Stimulated activated CD4-positive, alpha-beta T cell treated with anti-CD3 and anti-CD28 coated beads, Interleukin-2, amount 100 ng/mL, for 24 hours (primary cell): ENCODE data around the gene TTC33.
A peak's percentile ranks its signal among the peaks of the same experiment; 100 is the strongest.
"Not testable (repeated sequence)": the region's sequence is repeated elsewhere in the genome, so short reads cannot be mapped to it uniquely, and the experiment has no call there.

Experiments
- DNase-seq, 2 donors: peaks; one replicate each; pipeline ENCODE4 v3.0.0-alpha.2; 2020

TTC33 gene

DNA sequence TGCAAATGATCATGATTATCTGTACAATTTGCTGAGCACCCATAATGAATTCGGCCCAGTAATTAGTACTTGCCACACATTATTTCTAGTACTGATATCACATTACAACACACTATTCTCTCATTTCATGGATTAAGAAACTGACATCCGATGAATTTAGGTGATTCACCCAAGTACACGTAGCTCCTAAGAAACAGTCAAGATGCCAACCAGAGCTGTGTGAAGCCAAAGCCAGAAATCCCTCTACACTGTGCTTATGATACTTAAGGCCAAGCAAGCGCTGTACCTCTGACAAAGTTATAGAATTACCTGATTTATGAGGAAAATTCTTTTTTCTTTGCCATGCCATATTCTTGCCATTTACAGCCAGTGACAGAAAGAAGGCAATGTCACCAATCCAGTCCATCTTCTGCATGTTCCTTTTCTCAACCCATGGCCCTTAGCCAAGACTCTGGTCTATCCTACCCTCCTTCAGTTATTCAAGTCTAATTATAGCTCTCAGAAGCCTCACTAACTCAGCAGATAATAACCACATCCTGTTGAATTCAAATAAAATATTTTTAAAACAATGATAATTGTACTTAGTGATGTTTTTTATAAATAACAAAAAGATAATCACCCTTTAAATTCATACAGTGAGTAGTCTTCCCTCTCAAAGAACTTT is 150.3 kb downstream of the TTC33 start:
- no peak for DNase-seq

DNA sequence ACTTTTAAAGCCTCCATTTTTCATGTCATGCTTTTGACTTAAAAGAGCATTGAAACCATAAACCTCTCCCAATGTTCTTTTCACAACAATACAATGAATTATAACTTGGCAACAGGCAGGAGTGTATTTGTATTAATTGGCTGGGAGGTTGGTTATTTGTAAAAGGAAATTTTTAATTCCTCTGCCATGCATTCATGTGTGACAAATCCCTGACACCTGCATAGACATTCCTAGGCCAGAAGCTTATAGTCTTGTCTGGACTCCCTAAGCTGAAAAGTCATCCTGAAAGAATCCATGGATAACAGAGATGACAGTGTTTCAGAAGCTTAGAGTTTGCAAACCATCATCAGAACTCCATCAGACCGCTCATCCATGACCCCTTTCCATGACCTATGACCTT is 152.4 kb downstream of the TTC33 start:
- DNase-seq, result no peak

DNA sequence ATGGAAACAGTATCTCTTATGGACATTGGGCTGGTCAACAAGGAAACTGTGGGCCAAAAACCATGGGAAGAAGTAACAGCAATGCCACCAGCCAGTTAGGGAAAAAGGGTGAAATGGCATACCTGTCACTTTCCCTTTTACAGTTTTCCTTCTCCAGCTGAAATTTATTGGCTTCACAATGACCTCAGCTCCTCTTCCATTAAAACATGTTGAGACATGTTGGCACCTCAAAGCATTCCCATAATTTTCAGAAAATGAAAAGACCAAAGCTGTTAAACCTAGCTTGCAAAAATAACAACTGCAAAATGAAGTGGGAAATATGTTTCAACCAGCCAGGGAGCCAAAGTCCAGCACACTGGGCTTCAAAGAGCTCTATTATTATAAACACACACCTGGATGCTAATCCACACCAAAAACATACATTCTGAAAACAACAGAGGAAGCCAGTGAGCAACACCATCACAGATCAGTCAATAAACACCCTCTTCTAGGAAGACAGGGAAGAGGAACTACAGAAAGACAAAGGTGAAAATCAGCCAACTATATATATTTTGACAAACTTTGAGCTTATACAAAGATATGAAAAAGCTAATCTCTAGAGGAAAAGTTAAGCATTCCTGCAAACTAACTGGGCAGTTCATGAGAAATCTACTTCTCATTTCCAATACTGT is 154.4 kb downstream of the TTC33 start:
- DNase-seq, result no peak

DNA sequence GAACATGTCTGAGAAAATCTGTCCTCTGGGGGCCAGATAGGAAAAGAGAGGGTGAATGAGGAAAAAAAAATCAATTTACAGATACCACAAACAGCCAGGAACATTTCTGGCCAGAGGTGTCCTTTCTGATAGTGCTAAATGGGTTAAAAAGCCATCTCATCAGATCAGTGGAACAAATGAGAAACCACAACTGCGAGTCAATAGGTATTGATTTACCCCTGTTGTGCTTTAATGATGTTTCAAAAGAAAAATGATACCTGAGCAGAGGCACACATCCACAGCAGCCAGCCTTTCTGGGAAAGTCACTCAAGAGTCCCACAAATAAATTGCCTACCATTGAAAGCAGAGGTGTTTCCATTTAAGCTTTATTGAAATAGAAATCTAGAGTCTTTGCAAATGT is 155.4 kb downstream of the TTC33 start:
- no peak for DNase-seq

DNA sequence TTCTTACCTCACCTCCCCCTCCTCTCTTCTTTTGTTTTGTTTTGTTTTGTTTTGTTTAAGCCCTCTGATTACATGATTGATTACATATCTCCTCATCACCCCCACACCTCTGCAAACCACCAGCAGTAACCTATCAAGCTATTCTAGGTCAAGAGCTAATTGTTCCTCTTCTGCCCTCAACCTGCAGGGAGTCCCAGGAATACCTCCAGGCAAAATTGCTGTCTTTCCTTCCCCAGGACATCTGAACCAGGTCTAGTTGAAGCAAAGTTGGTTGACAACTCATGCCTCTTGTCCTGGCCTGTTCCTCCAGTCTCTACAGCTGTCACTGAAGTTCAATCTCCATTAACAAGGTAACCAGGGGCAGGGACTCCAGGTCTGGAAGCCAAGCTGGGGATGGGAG is 156.1 kb downstream of the TTC33 start:
- DNase-seq, result no peak

DNA sequence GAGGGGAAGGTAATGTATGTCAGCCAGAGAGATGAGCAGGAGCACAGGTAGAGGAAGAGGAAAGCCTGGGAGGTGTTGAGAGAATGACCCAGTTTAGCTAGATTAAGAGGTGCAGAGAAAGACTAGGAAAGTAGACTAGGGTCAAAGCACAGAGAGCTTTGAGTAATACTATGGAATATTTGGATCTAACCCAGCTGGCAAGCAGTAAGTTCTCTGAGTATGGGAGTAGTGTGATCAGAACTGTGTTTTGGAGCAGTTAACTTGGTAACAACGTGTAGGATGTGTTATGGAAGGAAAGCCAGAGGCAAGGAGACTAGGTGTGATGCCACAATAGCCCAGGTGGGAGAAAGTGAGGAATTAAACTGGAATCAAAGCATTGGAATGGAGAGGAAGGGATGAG is 160.9 kb downstream of the TTC33 start:
- no peak for DNase-seq

DNA sequence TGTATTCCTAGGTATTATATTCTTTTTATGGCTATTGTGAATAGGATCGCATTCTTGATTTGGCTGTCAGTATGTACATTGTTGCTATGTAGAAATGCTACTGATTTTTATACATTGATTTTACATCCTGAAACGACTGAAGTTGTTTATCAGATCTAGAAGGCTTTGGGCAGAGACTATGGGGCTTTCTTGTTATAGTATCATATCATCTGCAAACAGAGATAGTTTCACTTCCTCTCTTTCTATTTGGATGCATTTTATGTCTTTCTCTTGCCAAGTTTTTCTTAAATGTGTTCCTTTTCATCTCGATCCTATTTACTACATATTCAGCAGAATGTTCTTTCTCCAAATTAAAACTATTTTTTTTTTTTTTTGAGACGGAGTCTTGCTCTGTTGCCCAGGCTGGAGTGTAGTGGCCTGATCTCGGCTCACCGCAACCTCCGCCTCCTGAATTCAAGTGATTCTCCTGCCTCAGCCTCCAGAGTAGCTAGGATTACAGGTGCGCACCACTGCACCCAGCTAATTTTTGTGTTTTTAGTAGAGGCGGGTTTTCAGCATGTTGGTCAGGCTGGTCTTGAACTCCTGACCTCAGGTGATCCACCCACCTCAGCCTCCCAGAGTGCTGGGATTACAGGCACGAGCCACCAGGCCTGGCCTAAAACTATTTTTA is 163.9 kb downstream of the TTC33 start:
- not testable (repeated sequence) for DNase-seq

DNA sequence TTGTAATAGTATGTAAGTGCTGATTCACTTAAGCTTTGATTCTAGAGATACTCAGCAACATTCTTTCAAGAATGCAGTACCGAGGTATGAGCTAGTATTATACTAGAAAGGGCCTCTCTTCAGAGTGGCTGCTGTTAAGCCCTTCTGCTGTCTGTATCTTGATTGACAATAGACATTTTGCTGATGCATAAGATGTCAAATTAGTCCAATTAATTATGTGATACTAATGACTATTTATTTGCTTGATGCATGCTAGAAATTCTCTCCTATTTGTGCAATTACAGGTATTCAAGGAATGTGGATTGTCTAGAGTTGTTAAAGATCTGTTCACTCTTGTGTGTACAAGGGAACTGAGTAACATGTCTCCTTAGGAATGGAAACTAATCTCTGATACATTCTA is 168.4 kb downstream of the TTC33 start:
- DNase-seq, result no peak

DNA sequence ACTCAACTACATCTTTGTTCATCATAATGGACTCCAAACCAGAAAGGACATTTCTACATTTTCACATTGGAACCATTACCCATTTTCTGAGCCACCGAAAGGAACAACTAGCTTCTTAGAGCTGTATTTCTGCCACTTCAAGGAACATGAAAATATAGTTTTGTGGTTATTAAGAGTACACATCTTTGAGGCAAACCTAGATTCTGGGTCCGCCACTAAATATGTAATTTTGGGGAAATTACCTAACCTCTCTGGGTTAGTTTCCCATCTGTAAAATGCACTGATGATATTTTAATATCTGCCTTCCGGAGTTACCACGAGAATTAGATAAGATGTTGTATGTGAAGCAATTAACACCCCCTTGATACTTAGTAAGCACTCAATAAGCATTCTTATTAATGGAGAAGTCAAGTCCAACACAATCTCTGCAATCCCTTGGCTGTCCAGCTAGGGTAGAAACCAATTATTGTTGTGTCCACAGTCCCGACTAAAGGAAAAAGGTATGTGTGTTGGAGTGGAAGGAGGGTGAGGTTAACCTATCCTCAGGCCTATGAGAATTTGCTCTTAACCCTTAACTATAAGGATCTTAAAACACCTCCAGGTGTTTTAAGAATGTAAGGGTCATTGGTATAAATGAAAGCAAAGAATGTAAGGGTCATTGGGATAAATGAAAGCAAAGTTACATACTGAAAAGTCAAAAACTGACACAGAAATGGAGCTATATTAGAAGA is 170.1 kb downstream of the TTC33 start:
- DNase-seq, result no peak

DNA sequence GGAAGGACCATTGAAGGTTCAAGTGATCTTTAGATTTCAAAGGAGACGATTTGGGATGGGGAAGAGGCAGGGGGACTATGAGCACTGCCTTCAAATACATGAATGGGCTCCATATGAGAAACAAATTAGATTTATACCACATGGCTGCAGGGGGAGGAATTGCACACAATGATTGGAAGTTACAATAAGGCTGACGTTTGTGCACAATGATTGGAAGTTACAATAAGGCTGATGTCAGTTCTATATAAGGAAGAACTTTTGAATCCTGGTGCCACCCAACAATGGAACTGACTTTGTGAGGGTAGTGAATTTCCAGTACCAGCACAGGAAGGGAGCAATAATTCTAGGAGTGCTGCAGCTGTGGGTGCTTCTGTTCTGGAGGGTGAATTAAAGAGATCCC is 171.7 kb downstream of the TTC33 start:
- DNase-seq, result no peak

DNA sequence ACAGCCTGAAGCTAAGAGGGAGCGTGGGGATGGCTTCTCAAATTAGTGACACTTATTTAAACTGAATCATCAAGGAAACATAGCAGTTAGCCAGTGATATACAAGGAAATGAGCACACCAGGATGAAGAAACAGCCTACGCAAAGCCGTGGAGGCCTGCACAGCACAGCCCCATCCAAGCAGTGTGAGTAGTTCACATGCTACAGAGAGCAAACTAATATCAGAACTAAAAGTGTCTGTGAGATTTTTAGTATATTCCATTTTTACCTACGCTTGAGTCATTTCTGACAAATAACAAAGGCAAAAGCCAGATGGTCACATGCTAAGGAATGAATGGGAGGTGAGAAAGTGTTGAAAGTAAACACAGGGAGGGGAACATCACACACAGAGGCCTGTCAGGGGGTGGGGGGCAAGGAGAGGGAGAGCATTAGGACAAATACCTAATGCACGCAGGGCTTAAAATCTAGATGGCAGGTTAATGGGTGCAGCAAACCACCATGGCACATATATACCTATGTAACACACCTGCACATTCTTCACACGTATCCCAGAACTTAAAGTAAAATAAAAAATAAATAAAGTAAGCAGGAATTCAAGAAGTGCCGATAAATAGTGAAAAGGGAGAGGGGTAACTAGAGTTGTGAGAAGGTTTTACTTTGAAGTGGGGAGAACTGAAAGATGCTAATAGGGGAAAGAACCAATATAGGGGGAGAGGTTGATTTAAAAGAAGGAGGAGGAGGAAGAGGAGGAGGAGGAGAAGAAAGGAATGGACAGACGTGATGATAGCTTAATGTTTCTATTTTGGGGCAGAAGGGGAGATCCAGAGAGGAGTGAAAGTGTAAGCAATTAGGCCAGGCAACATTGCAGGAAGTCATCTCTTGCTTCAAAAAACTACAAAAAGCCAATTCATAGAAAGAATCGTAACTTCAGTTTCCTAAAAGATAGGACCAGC is 177.0 kb downstream of the TTC33 start:
- peak; percentile 68 to 69 for DNase-seq

DNA sequence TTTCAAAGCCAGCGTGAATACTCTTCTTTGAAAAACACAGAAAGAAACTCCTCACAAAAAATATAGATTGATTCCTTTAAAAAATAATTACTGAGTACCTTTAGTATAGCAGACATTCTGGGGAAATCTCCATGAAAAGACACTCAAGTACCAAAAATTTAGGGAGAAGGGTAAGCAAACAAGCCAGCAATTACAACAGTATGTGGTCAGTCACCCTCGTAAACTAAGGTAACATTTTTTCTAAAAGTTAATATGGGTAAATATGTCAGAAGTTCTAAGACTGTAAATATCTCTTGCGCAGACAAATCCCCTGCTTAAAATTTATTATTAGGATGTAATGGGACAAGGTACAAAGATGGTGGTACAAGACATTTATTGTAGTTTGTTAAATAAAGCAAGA is 178.0 kb downstream of the TTC33 start:
- no peak for DNase-seq

DNA sequence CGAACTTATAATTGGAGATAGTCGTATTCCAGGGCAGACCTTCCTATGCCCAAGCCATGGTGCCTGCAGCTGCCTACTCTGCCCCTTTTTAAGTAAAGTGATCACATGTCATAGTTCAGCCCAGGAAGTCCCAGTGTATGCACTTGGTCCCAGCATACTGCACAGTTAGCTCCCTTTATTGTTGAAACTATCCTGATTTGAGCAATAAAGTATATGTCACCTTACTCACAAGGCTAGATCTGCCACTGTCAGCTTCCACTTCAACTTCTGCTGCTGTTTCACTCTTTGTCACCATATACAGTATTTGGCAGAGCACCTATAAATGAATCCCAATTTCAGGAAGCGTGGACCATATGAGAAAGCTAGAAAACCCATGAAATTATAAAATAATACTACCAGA is 179.8 kb downstream of the TTC33 start:
- DNase-seq, result no peak

DNA sequence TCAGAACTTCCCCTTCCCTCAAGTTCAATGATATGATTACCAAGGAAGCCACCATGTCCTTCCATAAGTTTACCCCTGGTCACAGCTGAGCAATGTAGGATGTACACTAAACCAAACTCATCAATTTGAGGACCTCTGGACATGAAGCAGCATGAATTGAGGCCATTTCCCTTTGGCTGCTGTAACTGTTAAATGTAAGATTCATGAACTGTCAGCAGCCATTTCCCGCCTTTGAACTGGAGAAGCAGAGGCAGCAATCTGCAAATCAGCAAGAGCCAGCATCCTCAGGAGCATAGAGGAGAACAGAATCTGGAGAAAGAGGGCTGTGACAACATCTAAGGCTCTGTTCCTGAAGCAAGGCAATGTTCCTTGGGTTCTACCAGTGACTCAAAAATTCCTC is 180.3 kb downstream of the TTC33 start:
- DNase-seq, result no peak

DNA sequence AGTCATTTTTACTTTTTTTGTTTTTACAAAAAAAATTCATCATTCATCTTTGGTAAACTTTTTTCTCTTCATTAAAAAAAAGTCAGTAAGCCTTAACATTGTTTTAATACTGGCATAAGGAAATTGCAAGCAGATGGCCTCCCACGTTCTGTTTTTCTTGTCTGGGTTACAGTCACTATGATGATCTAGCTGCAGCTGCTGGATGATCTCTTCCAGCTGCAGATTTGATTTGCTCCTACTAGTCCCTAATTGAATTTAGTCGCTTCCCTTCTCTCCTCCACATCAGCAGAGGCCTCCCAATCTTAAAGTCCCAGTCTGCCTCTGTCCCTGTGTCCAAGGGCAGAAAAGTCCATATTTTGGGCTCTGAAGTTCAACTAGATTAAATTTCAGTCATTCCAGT is 182.8 kb downstream of the TTC33 start:
- DNase-seq, result no peak

DNA sequence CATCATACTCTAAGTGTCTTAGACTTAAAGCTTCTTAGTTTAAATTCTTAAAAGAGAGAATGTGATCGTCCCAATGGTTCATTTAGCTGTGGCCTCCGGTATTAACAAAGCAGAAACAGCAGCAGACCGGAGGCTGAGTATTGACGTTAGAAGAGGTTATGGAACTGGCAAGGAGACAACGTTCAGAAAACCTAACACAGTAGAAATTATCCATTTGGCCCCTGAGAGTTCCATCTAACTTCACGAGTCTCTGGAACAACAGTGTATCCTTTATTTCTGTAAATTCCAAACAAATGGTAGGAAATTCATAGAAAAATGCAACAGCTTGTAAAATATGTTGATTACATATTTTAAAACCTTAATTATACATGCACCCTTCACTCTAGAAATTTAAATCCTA is 183.4 kb downstream of the TTC33 start:
- no peak for DNase-seq

DNA sequence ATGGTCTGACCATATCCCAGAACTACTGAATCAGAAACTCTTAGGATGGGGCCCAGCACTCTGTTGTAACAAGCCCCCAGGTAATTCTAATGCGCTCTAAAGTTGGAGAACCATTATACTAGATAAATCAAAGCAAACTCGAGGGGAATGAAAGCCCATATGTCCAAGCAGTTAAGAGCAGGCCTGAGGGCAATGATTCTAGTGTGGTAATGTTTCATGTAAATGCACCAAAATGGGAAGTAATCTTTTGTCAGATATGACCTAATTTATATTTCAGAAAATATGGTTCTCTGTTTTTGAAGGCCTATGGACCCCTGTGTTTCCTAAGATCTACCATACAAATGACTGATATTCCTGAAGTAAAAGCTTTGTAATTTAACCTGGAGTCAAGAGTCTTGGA is 184.0 kb downstream of the TTC33 start:
- DNase-seq, result no peak

DNA sequence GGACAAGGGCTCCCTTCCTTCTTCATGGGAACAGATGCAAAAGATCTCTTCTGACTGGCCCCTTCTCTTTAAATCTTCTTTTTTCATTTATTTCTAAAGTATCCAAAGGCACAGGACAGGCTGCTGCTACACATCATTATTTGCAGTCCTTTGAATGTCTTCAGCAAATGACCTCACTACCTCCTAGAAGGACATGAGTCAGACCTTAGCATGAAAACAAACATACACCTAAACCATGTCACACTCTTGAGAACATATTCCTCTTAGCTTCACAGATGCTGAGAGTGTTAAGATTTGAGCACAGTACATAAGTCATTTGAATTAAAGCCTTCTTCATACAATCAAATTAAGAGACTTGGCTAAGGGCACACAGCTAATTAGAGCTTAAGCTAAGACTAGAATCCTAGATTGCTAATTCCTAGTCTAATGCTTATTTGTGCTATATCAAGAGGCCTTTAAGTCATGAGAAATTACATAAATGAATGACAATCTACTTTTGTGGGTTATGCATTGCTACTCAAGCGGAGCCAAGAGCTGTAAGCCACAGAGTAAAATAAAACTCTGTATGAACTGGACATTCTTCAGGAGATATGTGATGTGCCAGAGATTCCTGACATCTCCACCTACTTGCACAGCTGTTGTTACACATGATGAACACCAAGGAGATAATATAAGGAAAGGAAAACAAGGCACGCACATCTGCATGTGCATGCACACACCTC is 185.2 kb downstream of the TTC33 start:
- DNase-seq, result no peak

DNA sequence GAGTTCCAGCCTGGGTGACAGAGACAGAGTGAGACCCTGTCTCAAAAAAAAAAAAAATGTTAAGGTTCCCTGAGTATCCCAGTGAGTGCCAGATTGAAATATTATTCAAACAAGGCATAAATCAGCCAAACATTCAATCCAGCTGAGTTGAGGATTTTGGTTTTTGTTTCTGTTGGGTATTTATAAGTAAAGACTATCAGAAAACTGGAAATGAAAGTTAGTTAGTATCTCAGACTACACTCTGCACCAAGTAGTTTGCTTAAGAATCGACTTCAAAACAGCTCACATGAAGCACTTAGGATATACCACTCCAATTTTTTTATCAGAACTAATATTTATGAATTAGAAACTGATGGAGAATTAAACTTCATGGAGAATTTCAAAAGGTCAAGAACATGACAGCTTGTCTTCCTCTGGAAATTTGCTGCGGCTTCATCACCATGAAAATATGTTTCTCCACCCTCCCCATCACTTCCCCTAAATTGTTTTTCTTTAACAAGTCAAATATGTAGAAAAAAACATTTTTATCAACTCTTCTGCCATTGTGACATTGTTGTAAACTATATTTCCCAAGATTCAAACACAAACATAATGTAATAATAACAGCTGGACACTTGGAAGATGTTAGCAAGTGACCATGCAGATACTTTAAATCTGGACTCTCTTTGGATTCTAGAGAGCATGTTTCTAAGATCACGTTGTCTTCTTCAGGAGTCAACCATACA is 186.1 kb downstream of the TTC33 start:
- no peak for DNase-seq

DNA sequence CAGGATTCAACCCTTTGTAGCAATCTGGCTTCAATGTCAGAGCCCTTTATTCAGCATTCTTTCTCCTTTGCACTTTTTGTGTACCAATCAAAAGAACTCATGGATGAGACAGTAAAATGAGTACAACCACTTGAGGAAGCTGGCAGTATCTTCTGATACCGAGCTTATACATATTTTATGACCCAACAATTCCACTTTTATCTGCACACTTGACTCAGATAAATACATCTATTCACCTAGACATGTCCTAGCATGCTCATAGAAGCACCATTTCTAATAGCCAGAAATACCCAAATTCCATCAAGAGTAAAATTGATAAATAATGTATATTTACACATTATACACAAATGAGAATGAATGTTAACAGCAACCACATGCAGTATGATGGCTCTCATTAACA is 187.2 kb downstream of the TTC33 start:
- DNase-seq, result no peak

DNA sequence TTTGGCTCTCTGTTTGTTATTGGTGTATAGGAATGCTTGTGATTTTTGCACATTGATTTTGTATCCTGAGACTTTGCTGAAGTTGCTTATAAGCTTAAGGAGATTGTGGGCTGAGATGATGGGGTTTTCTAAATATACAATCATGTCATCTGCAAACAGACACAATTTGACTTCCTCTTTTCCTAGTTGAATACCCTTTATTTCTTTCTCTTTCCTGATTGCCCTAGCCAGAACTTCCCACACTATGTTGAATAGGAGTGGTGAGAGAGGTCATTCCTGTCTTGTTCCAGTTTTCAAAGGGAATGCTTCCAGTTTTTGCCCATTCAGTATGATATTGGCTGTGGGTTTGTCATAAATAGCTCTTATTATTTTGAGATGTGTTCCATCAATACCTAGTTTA is 192.6 kb downstream of the TTC33 start:
- not testable (repeated sequence) for DNase-seq
